DMS 273 treated with DMSO at 0.1 percent for 48 hours (cell line): ENCODE measurements around the gene TWF2.
A peak's percentile ranks its signal among the peaks of the same experiment; 100 is the strongest.
"Not testable (repeated sequence)": the region's sequence is repeated elsewhere in the genome, so short reads cannot be mapped to it uniquely, and the experiment has no call there.

Experiments
- DNase-seq: peaks from one replicate; lab custom pipeline; 2025; lab: John Stamatoyannopoulos, UW

Gene TWF2

DNA sequence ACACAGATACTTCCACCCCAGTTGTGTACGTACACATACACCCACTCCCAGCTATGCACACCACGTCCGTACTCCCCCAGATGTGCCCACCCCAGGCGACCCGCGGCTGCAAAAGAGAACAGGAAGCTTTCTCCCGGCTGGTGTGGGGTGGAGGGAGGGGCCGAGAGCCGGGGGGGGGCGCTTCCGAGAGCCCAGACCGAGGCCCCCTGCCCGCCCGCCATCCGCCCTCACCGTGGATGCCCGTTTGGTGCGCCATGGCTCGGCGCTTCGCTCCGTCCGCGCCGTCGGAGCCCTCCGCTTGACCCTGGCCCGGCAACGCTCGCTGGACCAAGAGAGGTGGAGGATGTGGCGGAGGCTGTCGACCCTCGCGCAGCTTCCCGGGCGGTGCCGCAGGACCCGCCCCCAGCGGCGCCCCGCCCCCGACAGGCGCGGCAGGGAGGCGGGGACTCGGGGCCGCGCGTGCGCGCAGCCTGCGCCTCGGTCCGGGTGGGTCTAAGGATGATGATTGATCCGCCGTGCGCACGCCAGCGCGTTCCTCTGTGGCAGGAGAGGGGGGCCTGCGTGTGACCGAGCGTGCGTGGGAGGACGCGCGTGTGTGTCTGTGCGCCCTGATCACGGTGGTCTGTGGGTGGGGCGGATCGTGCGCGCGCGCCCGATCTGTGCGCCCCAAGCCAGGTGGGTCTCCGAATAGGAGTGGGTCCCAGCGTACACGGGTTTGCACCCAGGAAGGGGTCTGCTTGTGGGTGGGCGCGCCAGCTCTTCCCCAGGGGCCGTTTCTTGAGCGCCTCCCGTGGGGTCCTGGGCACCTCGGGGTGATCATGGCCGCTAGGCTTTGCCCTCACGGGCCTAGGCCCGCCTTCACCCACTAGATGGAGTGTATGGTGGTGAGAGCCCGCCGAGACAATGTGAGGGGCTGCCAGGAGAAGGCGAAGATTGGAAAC lies at the start of gene TWF2:
Gene TWF2, minus strand, starts transcription at position 398 of the 941 bp plus-strand sequence. Its CDS starts 142 bp downstream, at position 256.
- no peak for DNase-seq

GRCh38 chr3:52288674-52289073 lies 49.7 kb upstream of the TWF2 start:
- DNase-seq, result no peak

DNA sequence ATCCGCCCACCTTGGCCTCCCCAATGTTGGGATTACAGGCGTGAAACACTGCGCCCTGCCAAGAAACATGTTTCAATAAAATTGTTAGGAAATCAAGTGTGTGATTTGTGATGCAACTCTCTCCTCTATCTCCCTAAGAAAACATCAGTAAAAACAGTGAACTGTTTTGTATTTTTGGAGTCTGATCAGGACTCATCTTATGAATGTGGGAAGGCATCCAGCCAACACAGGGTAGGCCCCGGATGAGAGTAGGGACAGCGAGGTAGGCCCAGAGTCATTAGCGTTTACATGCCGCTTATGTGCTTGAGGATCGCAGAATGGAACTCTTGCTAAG lies 47.8 kb upstream of the TWF2 start:
- no peak for DNase-seq

DNA sequence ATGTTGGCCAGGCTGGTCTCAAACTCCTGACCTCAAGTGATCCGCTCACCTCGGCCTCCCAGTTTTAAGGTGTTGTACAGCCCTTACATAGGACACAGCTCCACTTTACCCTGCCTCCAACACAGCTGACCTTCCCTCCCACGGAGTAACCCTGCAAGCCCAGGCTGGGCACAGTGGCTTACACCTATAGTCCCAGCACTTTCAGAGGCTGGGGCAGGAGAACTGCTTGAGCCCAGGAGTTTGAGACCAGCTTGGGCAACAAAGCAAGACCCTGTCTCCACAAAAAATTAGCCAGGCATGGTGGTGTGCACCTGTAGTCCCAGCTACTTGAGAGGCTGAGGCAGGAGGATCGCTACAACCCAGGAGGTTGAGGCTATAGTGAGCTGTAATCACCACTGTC lies 45.1 kb upstream of the TWF2 start:
- DNase-seq, result not testable (repeated sequence)

GRCh38 chr3:52283306-52283705 lies 44.3 kb upstream of the TWF2 start:
- no peak for DNase-seq

- DNase-seq, result no peak
These were observed 43.2 kb upstream of the TWF2 start for GRCh38 chr3:52281981-52282801.

DNA sequence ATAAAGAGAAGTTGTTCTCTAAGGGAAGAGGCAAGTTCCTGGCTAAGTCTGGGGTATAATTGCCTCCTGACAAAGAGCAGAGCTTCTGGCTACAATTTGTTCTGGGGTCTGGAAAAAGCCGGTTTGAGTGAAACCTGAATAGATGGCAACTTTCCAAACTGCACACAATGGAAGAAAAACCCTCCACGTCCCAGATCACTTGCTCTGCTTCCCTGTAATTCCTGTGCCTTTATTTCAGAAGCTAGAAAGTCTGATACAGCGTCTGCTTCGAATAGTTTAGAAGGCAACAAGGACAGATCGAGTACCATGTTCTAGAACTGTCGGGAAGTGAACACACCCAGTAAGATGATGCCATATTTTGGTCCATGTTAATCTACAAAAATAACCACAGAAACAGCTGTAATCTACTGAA lies 41.1 kb upstream of the TWF2 start:
- DNase-seq, result no peak

GRCh38 chr3:52279596-52279995 lies 40.6 kb upstream of the TWF2 start:
- no peak for DNase-seq

DNA sequence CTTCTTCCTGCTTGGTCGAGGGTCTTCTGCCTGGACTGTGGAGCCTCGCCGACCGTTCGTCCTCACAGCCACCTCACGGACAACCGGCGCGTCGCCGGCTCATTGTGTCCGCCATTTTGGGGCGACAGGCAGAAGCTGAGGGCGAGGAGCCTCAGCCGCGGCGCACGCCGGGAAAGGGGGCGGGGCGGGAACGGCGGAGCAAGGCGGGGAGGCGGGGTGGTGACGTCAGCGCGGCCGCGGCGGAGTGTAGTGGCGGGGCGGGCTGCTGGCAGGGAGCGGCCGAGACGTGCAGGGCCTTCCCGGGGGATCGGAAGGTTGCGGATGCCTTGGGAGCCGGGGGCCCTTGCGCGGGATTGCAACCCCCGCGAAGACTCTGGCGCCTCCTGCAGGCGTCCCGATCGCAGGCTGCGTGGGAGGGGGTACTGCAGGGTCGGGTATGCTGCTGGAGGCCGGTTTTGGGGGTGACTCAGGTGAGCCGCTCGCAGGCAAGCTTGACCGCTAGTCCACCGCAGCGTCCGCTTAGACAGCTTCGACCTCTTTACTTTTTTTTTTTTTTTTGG lies 39.6 kb upstream of the TWF2 start, which contains the start of gene WDR82:
Gene WDR82, minus strand, starts transcription at position 140 of the 560 bp plus-strand sequence. CDS start 288 bp downstream, outside the sequence.
- peak; percentile 76 for DNase-seq

- no peak for DNase-seq
These were observed 39.1 kb upstream of the TWF2 start for GRCh38 chr3:52277972-52278509.

GRCh38 chr3:52277071-52277964 lies 38.4 kb upstream of the TWF2 start:
- no peak for DNase-seq

- not testable (repeated sequence) for DNase-seq
These were observed 35.8 kb upstream of the TWF2 start for GRCh38 chr3:52274781-52275180.

DNA sequence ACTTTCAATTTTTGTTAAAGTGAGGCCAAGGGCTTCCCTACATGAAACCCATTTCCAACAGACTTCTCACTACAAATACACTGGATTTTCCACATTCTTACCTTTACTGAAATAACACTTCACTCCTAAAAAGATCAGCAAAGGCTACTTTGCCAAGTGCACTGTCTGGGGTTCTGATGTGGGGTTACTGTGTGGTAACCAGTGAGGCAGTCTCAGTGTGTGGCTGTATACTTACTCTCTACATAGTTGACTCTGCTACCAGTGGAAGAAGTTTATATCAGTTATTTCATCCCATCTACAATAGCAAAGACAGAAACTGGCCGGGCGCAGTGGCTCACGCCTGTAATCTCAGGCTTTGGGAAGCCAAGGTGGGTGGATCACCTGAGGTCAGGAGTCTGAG lies 33.9 kb upstream of the TWF2 start:
- no peak for DNase-seq

DNA sequence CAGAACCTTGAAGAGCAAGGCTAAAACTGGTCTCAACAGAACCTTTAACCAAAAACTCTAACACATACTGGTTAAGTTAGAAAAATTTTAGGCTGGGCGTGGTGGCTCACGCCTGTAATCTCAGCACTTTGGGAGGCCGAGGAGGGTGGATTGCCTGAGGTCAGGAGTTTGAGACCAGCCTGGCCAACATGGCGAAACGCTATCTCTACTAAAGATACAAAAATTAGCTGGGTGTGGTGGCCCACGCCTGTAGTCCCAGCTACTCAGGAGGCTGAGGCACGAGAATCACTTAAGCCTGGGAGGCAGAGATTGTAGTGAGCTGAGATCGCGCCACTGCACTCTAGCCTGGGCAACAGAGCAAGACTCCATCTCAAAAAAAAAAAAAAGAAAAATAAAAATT lies 33.2 kb upstream of the TWF2 start:
- DNase-seq, result not testable (repeated sequence)

DNA sequence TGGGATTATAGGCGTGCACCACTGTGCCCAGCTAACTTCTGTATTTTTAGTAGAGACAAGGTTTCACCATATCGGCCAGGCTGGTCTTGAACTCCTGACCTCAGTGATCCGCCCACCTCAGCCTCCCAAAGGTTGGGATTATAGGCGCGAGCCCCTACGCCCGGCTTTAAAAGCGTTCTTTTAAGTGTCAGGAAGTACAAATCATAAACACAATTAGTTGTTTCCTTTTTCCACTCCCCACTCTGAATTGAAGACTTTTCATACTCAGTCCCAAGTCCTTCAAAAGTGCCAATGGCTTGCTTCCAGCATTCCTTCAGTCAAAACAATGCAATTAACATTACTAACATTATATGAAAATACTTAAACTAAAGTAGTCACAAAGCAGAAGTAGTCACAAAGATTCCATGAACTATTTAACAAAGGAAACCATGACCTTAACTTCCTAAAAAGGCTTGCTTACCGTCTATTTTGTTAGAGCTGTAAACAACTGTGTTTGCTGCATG lies 31.3 kb upstream of the TWF2 start:
- DNase-seq, result no peak

DNA sequence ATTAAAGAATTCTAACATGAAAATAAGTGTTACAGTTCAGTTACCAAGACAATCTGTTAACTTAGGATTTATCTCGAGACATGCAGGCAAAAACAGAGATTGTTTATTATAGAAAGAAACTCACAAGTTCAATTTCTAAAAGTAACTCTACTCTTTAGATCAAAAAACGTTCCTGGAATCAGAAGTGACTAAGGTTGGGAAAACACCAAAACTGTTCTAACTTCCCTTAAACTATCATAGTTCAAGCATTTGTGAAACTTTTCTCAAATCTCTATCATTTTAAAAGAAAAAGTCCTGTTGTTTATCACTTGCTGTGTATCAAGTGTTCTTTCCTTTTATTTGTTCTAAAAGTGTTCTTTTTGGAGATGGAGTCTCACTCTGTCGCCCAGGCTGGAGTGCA lies 30.8 kb upstream of the TWF2 start:
- DNase-seq, result no peak

DNA sequence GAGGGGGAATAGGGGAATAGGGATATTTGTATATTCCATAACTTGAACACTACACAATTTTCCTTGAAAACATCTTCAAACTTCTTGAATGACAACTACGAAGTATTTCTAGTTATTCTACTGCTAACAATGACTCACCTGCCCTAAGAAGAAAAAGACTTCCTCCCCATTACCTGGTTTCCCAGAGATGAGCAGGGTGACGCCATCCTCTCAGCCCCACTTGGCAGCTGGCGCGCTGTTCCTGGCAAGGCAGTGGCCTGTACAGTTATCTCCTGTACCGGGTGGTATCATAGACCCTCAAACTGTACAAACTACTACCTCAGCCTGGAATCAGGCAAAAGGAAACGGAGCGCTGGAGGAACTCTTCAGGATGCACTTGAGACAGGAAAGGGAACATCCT lies 29.1 kb upstream of the TWF2 start:
- no peak for DNase-seq

- no peak for DNase-seq
These were observed 26.4 kb upstream of the TWF2 start for GRCh38 chr3:52265387-52265786.

- DNase-seq, result no peak
These were observed 23.5 kb upstream of the TWF2 start for GRCh38 chr3:52262447-52262846.

GRCh38 chr3:52259448-52259847 lies 20.5 kb upstream of the TWF2 start:
- no peak for DNase-seq

GRCh38 chr3:52259035-52259434 lies 20.1 kb upstream of the TWF2 start:
- no peak for DNase-seq
